Measurements from ENCODE around the gene MBLAC1. TPM values are rescaled to one million over a fixed set of nuclear protein-coding genes. Genes with fewer than 3 reads are reported as not detected.
A peak's percentile ranks its signal among the peaks of the same experiment; 100 is the strongest.

The MBLAC1 gene
- total and polyA plus RNA-seq, 12 donors, result 1.2 to 3.5 (median 2.1) TPM

- TF ChIP-seq, protein P1, sequence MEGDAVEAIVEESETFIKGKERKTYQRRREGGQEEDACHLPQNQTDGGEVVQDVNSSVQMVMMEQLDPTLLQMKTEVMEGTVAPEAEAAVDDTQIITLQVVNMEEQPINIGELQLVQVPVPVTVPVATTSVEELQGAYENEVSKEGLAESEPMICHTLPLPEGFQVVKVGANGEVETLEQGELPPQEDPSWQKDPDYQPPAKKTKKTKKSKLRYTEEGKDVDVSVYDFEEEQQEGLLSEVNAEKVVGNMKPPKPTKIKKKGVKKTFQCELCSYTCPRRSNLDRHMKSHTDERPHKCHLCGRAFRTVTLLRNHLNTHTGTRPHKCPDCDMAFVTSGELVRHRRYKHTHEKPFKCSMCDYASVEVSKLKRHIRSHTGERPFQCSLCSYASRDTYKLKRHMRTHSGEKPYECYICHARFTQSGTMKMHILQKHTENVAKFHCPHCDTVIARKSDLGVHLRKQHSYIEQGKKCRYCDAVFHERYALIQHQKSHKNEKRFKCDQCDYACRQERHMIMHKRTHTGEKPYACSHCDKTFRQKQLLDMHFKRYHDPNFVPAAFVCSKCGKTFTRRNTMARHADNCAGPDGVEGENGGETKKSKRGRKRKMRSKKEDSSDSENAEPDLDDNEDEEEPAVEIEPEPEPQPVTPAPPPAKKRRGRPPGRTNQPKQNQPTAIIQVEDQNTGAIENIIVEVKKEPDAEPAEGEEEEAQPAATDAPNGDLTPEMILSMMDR (IDR thresholded peaks at IDR 0.05), result no peak
- peak overlapping the region; percentile 51 to 86 (median 74) for H3K4me3 ChIP-seq
- H3K27ac ChIP-seq, result peak overlapping the region in 9 of 10 donors; percentile 83 to 94 (median 87)
- peaks cover 0 to 28% (median 0%) of the 10 kb centered on the region in 9 donors for H3K36me3 ChIP-seq
- ATAC-seq (no peak), DNase-seq (no peak)
- intact Hi-C loops (cut with DNase I), result loop anchor here in 3 of 10 donors (1.0 to 2.0 kb wide), 2 partner anchors 17 to 18 kb away; partner anchors contain the start of genes AP4M1 (in 3 of the 3) and MCM7 (in 3 of the 3)
- WGBS, 2 donors, result 22 to 24% methylated on average over 18 of the region's 18 CpGs
- no peaks in the 10 kb centered on the region for H3K27me3 ChIP-seq
- no peaks in the 10 kb centered on the region for H3K9me3 ChIP-seq
- H3K4me1 ChIP-seq, result peaks cover 5 to 21% (median 17%) of the 10 kb centered on the region in 9 donors
Measured at GRCh38 chr7:100118388-100119071, 8.2 kb upstream of the MBLAC1 start.

DNA sequence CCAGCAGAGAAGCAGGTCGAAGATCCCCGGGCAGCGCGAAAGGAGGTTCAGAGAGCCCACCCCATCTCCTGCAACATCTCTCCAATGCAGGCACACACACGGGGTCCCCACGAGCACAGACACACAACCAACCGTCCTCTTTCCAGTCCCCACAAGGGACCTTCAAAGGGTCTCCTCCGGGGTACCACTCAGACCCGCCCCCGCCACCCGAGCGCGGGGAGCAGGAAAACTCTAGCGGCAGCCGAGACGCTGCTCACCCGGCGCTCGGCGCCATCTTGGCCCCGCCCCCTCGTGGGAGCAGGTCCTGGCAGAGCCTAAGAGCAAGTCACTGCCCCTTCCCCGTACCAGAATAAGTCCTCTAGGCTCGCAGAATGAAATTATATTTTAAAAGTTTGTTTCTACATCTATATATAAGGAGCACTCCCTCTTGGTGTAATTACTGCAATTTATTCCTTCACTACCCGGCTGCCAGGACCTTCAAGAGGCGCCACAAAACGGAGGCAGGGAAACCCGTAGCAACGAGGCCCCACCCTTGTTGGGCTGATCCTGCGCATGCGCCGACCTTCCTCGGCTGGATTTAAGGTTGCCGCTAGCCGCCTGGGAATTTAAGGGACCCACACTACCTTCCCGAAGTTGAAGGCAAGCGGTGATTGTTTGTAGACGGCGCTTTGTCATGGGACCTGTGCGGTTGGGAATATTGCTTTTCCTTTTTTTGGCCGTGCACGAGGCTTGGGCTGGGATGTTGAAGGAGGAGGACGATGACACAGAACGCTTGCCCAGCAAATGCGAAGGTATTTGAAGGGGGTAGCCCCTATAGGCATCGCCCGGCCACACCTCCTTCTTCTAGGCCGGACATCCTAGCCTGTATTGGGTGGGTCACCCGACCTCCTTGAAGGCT is 7.4 kb upstream of the MBLAC1 start, which contains the start of the genes CNPY4 and TAF6:
TSS of gene CNPY4 (plus strand) at position 563 of the 898 bp plus-strand sequence. CDS start at position 674, 111 bp downstream.
TSS of gene TAF6 (minus strand) at position 287 of the 898 bp plus-strand sequence. CDS start 5,149 bp downstream, outside the sequence.
- peaks cover 5 to 21% (median 17%) of the 10 kb centered on the region in 9 donors for H3K4me1 ChIP-seq
- intact Hi-C loops (cut with DNase I), result loop anchor here in 3 of 10 donors (1.0 to 2.0 kb wide), 2 partner anchors 18 to 19 kb away; partner anchors contain the start of genes AP4M1 (in 3 of the 3) and MCM7 (in 3 of the 3)
- H3K27ac ChIP-seq, result peak within 1 kb of the TSS; percentile 83 to 94 (median 89)
- peak within 1 kb of the TSS; percentile 51 to 86 (median 74) for H3K4me3 ChIP-seq
- H3K27me3 ChIP-seq, result no peaks in the 10 kb centered on the region
- WGBS, 2 donors, result 0% methylated on average over 49 of the region's 49 CpGs
- TF ChIP-seq, protein P1 (IDR thresholded peaks at IDR 0.05), result peak in 1 of 9 donors; percentile 3
- ATAC-seq (peak; percentile 91 to 98 (median 95)), DNase-seq (peak; percentile 96 to 97)
- H3K9me3 ChIP-seq, result no peaks in the 10 kb centered on the region
- peaks cover 0 to 25% (median 0%) of the 10 kb centered on the region in 9 donors for H3K36me3 ChIP-seq

- H3K4me1 ChIP-seq, result peaks cover 5 to 30% (median 17%) of the 10 kb centered on the region in 9 donors
- peak; percentile 51 to 69 for DNase-seq
- no peaks in the 10 kb centered on the region for H3K9me3 ChIP-seq
- TF ChIP-seq, protein P1 (IDR thresholded peaks at IDR 0.05), result no peak
- H3K4me3 ChIP-seq, result peak overlapping the region; percentile 51 to 86 (median 74)
- WGBS, 2 donors, result 17 to 20% methylated on average over 19 of the region's 19 CpGs
- no peaks in the 10 kb centered on the region for H3K27me3 ChIP-seq
- H3K27ac ChIP-seq, result peak overlapping the region; percentile 83 to 94 (median 89)
- intact Hi-C loops (cut with DNase I), result loop anchor here in 4 of 10 donors (1.0 to 10.0 kb wide), 3 partner anchors 19 to 205 kb away; partner anchors contain the start of genes AP4M1 (in 3 of the 4), MCM7 (in 3 of the 4) and TRIM4 (in 1 of the 4)
- peak; percentile 55 to 78 (median 74) for ATAC-seq
- H3K36me3 ChIP-seq, result peaks cover 0 to 18% (median 0%) of the 10 kb centered on the region in 9 donors
Measured at GRCh38 chr7:100119970-100120732, 6.6 kb upstream of the MBLAC1 start.

All from heart right ventricle (tissue), 16 donors.